Hippocampal formation (tissue), 2 donors: ENCODE results near the gene ZBTB18.

Experiments
- DNase-seq, 2 donors: peaks; one replicate each; lab custom pipeline; 2025; lab: John Stamatoyannopoulos, UW

The ZBTB18 gene

DNA sequence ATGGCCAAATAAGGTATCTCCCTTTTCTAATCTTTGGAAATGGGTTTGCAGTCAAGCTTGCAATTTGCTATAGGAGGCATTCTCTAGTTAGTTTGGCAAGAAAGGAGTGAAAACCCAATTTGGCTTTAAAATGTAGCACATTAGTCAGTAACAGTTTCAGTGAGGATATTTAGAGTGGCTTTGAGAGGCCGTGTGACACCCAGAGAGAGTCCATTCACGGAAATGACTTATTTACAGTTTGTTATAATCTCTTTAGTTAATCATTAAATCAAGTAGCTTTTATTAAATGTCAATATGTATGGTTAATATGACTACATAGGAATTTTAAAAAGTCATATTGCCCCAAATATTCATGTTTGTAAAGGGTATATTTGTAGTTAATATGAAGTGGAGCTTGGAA, 9.6 kb downstream of the ZBTB18 start:
- DNase-seq: no peak

DNA sequence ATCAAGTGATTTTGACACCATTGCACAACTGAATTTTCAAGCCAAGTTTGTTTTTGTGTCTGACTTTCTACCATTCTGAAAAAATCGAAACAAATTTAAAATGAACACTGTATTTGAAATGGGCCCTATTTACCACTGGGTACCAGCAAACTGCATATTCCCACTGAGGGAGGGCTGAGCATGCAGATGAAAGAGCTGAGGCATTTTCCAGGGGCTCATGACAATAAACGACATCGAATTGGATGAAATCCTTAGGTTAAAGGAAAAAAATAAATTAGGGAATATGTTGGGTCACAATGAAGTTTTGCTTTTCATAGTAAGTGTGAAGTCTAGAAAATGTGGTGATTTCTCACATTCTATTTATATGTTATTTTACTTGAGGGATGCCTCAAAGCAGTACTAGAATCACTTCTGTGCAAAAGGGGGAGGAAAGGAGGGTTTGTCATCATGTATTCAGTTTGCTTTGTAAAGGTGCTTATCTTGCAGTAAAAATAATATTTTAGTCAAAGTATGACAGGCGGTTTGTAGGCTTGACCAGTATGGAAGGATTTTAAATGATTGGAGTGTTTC, 11.2 kb downstream of the ZBTB18 start:
- DNase-seq: no peak

DNA sequence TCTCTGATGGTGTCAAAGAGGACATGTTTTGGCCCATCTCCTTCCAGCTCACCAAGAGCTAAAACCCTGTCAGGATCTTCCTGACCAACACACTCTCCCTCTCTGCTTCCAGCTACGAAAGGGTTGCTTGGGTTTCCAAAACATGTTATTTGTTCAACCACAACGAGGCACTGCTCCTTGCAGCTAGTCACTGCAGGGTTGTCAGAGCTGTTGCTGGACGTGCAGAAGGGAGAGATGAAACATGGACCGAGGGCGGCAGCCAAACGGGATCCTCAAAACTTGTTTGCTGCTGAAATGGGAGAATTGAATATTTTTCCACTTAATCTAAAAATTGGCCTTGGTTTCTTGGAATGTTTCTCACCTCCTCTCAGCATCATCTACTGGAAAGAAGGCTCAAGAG, 12.4 kb downstream of the ZBTB18 start:
- peak in 1 of 2 donors; percentile 57 for DNase-seq

DNA sequence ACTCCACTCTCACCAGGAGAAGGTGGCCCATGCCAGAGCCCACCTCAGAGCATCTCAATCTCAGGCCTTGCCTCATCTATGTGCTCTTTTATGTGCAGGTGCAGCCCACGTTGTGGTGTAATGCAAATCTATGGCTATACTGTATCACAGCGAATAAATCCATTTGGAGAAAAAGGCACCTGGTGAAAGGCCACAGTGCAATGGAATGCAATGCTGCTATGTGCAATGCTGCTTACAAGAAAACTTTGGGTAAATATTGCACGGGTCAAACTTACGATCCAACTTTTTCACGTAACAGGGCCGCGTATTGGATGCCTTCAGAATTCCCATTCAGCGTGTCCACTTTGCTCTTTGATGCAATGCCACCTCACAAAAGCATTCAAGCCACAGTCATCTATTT, 13.5 kb downstream of the ZBTB18 start:
- DNase-seq: no peak

DNA sequence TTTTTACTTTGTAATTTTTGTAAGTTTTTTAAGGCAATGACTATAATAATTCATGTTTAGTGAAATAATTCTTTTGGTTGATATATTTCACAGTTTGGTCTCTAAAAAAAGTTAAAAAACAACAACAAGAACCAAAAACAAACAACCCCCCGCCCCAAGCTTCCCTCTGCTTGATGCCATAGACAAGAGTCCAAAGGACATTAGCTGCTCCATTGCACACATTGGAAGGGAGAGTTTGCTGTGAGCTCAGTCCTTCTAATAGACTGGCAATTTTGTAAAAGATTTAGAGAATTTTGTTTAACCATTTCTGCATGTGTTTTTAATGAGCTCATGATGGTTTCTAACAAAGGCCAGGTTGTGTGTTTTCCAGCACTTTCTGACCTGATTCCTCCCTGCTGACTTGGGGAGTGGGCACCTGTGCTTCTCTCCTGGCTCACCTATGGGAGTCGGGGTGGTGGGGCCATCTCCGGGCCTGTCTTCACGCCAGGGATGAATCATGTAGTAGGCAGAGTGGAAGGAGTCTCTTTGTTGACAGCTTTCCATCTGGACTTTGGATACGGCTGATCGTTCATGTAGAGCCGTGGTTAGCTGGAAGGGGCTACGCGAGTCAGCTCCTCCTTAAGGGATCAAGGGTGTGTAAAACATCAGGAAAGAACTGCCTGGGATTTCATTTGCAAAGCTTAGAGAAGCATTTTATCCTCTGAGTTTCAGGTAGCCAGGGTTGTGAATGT, 14.1 kb downstream of the ZBTB18 start:
- DNase-seq: no peak

DNA sequence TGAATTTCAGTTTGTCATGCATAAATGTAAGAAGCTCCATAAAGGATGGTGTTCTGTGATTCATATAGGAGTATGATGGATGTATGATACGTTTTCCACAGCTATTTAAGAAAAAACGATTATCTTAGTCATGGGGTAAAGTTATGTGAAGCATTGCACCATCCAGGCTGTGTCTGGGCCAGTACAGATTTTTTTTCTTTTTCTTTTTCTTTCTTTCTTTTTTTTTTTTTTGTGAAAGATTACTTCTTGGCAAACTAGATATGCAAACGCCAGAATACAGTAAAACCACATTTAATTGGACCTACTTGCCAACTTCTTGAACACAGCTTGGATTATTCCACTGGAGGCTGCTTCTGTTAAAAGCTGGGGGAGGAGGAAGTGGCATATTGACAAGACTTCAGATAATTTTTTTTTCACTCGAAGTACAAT, 14.9 kb downstream of the ZBTB18 start:
- peak in 1 of 2 donors; percentile 20 for DNase-seq

DNA sequence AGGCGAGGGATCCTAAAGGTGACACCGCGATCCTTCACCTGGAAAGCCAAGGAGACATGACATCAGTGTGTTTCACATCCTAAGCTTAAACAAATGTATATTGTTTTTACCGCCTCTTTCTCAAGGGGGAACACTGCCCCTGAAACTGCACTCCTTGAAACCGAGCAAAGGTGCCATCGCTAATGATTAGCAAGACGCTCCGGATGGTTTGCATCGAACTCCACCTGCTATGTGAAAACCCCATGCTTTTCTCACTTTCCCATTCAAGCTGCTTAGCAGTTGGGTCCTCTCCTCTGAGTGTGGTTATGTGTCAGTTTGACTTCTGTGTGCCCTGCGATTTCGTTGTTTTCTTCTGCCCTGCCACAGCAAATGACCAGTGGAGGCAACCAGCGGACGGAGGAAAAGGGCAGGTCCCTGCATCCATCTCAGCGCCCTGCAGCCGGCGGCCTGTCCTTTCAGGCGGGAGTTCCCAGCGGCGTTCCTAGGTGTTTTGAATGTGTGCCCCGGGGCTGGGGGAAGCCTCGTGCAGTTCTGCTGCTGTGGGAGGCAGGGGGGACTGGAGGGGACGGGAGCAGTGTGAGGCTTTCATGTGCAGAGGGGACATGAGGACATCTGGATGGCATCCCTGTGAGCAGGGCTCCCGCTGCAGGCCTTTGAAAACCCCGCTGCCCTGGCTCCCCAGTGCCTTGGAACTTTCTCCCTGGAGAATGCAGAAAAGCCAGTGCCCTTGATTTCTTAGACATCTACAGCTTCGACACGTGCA, 16.1 kb downstream of the ZBTB18 start:
- DNase-seq: no peak

DNA sequence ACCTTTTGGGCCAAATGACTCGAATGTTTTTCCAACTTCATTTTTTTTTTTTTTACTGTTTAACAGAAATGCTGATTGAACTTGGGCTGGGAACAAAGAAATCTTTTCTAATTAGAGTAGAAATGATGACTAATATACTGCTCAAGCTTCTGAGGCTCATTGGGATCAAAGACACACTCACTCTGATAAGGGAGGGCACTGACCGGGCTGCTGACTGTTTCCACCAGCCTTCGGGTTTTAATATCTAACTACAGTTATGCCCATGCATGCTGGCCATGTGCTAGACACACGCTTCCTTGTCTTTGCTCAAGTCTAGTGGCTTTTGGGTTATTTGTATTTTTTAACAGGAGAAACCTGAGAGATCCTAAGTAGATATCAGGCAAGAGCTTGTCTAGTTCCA, 16.8 kb downstream of the ZBTB18 start:
- DNase-seq: no peak

DNA sequence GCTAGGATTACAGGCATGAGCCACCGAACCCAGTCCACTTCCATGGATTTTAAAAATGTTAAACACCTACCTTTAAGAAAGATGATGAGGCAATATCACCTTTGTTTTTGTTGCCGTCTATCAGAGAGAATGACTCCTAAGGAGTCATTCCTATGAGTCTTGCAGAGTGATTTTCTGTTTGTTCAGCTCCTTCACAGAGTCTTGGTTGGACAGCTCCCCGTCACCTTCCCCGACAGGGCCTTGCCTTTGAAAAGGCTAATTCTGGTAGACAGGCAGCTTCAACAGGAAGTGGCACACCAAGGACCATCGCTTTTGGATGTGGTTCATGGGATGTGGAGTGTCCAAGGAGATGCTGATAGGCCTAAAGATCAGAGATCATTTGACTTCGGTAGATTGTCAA, 17.5 kb downstream of the ZBTB18 start:
- DNase-seq: no peak

DNA sequence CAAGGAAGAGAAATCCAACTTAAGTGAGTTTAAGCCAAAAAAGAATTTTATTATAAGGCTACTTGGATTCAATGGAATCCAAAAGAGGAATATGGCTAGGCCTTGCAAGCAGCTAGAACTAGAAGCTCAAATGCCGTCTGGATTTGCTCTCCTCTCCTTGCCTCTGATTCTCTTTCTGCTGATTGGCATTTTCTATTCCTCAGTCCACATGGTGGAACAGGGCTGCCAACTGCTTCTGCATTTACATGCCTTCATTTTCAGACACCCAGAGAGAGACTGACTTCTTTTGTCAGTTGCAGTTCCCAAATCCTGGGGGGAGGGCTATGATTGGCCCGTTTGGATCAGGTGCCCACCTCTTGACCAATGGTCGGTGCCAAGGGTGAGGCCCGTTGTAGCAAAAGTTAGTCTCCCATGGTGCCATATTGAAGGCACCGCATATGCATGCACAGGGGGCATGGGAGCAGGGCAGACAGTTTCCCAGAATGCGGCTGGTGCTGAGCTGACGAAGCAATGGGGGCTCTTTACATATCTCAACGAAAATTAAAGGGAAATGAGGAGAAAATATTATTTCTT, 18.3 kb downstream of the ZBTB18 start:
- no peak for DNase-seq

DNA sequence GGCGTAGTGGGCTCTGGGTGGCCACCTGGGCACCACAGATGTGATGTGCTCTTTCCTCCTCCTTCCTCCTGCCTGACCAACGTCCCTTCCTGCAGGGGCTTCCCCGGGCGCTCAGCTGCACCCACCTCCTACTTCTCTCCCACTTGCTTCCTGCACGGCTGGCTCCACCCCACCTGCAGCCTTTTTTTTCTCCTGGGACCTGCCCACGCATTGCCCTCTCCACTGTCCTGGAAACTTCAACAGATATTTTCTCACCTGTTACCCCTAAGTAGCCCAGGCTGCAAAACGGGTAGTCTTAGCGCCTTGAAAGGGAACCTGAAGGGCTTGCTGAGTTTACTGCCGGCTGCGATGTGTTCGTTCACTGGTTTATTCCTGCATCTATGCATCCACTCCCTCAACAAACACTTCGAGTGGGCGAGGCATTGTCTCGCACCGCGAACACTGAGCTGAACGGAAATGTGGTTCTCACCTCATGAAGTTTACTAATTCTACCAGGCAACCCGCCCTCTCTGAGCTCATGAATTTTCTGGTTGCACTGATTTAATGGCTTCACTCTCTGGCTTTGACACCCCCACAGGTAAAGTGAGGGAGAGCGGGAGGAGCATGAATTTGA, 23.6 kb downstream of the ZBTB18 start:
- no peak for DNase-seq

DNA sequence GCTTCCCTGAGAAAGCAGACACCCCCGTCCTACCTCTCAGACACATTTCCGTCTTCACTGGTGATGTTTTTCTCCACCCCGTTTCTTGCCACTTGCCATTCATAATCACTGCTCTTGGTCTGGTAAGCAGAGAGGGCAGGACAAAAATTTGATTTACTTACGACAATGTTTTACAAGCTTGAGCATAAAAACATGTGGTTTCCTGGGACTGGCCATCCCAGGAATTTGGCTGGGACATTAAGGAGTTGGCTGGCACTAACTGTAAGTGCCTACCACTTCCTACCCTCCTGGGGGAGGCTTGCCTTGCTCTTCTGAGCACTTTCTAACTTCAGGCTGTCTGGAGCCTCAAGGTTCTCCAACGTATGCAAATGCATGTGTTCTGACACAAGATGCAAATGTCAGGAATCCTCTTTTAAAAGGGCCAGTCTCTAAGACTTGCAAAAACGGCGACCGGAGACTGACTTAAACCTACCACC, 24.2 kb downstream of the ZBTB18 start:
- no peak for DNase-seq

DNA sequence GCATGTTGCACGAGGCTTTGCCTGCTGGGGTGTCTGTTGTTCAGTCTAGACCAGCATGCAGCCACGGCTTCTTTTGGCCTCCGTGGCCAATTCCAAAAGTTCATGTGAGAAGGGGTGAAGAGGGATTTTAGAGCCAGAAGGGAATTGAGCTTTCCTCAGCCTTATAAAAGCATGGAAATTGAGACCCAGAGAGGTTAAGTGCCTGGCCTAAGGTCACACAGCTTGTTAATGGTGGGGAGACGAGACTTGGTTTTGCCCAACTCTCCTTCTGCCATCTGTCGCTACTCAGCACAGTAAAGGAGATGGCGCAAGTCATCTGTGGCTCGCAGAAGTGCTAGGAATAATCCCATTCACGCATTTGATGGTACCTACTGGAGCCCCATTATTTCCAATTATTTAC, 25.7 kb downstream of the ZBTB18 start:
- no peak for DNase-seq

DNA sequence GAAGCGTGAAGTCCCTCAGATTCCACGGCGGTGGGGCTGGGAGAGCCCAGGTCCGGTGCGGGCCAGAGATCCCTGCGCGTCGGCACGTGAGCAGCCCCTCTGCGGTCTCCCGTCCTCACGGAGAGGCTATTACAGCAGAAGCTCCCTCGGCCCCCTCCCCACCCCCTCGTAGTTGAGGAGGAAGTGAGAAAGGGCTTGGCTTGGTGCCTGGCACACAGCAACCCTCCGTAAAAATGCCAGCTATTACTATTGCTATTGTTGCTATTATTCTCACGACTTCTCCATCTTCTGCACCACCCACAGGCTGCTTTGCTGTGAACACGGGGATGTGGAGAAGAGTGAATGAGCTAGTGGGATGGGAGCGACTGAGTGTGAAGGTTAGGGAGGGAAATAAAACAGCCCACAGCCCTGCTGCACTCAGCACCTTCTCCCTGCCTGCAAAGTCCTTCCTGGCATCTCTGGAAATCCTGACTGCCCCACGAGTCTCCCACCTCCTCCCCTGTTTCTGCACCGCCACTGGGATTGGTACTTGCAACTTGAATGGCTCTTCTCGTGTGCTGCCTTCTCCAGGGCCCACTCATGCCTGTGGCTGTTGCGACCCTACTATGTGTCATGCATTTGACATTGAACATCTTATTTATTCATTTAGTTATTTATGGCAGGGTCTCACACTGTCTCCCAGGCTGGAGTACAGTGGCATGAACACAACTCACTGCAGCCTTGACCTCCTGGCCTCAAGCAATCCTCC, 26.6 kb downstream of the ZBTB18 start:
- DNase-seq: peak in 1 of 2 donors; percentile 16

DNA sequence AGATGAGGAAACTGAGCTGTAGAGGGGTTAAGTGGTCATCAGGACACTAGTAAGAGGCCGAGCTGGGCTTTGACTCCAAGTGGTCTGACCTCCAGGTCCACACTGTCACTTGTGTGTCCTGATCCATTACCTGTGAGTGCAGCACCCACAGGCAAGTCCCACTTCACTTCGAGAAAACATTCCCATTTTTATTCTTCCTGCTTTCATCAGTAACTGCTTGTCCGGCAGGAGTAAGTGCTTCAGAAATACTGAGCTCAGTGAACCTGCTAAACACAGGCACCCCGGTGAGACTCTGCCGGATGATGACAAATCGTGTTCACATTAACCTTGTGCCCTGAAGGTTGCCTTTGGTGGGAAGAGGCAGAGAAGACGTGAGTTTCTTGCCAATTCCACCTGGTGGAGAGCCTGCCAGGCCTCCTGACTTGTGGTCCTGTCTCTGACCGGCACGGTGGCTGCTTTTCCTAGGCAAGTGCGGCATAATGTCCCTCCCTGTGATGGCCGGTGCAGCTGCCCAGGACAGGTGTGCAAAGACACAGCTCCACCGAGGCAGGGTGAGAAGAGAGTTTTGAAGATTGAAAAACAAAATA, 29.4 kb downstream of the ZBTB18 start:
- DNase-seq: no peak

DNA sequence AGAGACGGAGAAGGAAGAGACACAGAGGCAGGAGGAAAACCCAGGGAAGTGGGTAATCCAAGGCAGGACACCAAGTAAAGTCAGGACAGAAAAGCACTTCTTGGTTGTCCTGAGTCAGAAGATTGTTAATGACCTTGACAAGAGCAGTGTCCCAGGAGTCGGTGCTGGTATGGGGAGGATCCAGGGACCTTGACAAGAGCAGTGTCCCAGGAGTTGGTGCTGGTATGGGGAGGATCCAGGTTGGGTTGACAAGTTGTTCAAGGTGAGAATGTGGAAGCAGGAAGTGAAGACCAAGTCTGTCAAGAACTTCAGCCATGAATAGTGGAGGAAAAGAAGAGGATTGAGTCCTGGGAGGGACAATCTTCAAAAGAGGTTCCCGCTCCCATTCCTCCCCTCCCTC, 31.9 kb downstream of the ZBTB18 start:
- DNase-seq: no peak

DNA sequence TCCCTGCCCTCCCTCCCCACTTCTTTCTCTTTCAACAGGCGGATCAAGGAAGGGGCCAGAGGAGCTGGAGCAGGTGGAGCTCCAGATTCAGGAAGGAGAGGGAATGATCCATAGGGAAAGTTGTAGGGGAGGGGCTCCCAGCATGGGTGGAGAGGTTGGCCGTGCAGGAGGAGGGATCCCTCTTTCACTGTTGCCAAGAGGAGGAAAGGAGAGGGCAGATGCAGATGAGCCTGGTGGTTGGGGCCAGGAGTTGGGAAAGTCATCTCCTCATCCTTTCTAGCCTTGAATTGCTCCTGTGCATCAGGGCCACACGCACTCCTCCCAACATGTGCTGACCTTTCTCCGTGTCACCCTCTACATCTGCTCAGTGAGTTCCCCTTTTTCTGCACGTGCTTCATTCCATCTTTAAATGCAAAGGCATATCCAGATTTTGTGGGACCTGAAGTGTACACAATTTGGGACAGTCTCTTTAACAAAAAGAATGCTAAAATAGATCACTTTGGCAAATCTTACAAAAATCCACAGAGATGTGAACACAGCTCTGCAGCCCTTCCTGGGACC, 32.4 kb downstream of the ZBTB18 start:
- DNase-seq: no peak

DNA sequence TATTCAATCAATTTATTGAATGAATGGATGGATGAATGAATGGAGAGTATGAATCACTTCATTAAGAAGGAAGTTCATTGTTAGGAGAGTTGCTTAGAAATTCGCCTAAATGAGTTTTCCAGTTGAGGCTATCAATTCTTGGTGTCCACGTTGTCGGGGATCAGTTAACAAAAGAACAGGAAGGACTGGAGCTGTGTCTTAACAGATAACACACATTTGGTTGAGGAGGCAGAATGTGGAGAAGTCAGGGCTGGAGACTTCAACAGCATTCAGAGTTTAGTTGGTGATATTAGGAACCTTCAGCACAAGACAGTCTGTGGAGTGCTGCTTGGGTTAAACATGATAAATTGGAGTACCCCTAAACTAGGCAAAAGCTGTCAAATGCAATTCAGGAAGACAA, 33.7 kb downstream of the ZBTB18 start:
- DNase-seq: no peak

DNA sequence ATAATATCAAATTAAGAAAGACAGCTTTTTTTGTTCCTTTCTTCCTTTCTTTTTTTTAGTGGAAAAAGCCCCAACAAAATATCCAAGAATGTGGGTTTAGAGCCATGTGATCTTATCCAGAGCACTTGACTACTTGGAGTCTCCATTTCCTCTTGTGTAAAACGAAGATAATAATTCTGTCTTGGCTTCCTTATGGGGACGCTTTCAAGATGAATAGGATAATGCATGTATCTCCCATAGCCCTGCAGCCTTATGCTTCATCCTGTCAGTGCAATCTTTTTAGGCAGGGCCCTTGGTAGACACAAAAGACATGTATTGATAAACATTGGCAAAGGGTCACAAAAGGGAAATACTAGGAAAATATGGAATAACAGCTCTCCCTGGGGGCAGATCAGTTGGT, 34.8 kb downstream of the ZBTB18 start:
- DNase-seq: no peak

DNA sequence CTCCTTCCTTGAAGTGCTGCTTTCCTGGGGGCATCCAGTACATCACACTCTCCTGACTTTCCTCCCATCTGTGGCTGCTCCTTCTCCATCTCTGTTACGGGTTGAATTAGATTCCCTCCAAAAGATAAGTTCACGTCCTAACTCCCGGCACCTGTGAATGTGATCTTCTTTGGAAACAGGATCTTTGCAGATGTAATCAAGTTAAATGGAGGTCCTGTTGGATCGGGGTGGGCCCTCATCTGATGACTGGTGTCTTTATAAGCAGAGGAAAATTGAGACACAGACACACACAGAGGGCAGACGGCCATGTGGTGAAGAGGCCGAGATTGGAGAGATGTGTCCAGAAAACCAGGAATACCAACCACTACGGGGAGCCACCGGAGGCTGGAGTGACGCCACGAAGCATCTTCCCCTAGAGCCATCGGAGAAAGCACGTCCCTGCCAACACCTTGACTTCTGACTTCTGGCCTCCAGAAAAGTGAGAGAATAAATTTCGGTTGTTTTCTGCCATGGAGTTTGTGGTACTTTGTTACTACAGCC, 36.0 kb downstream of the ZBTB18 start:
- no peak for DNase-seq

DNA sequence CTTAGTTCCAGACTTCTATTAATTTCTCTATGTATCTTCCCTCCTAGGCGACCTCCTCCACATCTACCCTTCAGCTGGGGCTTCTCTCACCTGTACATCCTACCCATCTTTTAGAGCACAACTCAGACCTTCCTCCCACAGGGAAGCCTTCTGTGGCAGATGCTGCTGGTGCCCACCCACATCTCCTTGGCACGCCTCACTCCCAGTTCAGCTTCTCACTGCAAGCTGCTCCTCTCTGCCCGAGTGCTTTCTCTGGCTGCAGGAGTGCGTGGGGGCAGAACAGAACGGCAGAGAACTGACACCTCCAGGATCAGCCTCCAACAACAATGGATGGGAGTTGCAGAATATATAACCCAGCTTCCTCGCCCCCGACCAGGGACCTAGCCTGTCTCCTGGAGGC, 36.5 kb downstream of the ZBTB18 start:
- peak in 1 of 2 donors; percentile 42 for DNase-seq
